K562 (cell line): Measurements from ENCODE around the gene IKZF4. TPM values are rescaled to one million over a fixed set of nuclear protein-coding genes. Genes with fewer than 3 reads are reported as not detected.

ENCODE experiments used
- AFF4 ChIP-seq: sonication (generic); formaldehyde crosslinking; IDR thresholded peaks from 2 replicates; pipeline ENCODE4 v1.8.0; 2023; ENCODE audit warnings: mild to moderate bottlenecking, missing genetic modification reagents
- ARNT ChIP-seq, 2 experiments: fragments of 450-650 bp; IDR thresholded peaks; 2 replicates each; pipeline ENCODE4 v1.6.1; 2016; ENCODE audit warnings: mild to moderate bottlenecking in 1 of 2
- BRF2 ChIP-seq: IDR thresholded peaks from 3 replicates; pipeline ENCODE4 v1.6.1; 2011; ENCODE audit warnings: borderline replicate concordance, mild to moderate bottlenecking; ENCODE audit not compliant: insufficient read length, insufficient read depth
- CXXC5 ChIP-seq: fragments of 250-450 bp; sonication (Bioruptor Pico); IDR thresholded peaks from 2 replicates; pipeline ENCODE4 v1.8.0; 2022; ENCODE audit warnings: inconsistent platforms, mild to moderate bottlenecking, moderate library complexity
- E2F6 ChIP-seq, 2 experiments: IDR thresholded peaks; 2 replicates each; pipeline ENCODE4 v1.6.1; 2011; ENCODE audit warnings: borderline replicate concordance in 1 of 2, control low read depth in 1 of 2, low read depth in 1 of 2, low read length in 1 of 2, mild to moderate bottlenecking in 1 of 2, mixed read lengths in 1 of 2, moderate library complexity in 1 of 2; ENCODE audit not compliant: insufficient read depth in 1 of 2, insufficient read length in 1 of 2, poor library complexity in 1 of 2, severe bottlenecking in 1 of 2; ENCODE audit errors: extremely low read depth in 1 of 2
- ESRRA ChIP-seq: fragments of 450-650 bp; IDR thresholded peaks from 2 replicates; pipeline ENCODE4 v1.6.1; 2014; ENCODE audit warnings: low read depth, mild to moderate bottlenecking, moderate library complexity, borderline replicate concordance
- MAX ChIP-seq: sonication (generic); formaldehyde crosslinking; IDR thresholded peaks from 2 replicates; pipeline ENCODE4 v1.9.0; 2022; ENCODE audit warnings: mild to moderate bottlenecking, missing genetic modification reagents
- PRMT5 ChIP-seq: sonication (generic); formaldehyde crosslinking; IDR thresholded peaks from 2 replicates; pipeline ENCODE4 v1.5.0; 2020; ENCODE audit warnings: missing genetic modification reagents
- PYGO2 ChIP-seq: fragments of 450-650 bp; IDR thresholded peaks from 2 replicates; pipeline ENCODE4 v1.6.1; 2016; ENCODE audit warnings: mild to moderate bottlenecking, missing genetic modification characterization, moderate library complexity, missing compliant biosample characterization
- RNF219 ChIP-seq: fragments of 250-450 bp; sonication (Bioruptor Pico); IDR thresholded peaks from 2 replicates; pipeline ENCODE4 v1.5.0; 2022; ENCODE audit warnings: mild to moderate bottlenecking
- SRSF7 ChIP-seq: fragments of 200-400 bp; formaldehyde crosslinking; optimal IDR thresholded peaks from 2 replicates; pipeline ENCODE3; 2017; ENCODE audit warnings: mild to moderate bottlenecking, low read depth, low read length
- TRIM24 ChIP-seq, 2 experiments: fragments of 450-650 bp; IDR thresholded peaks; 2 replicates each; pipeline ENCODE4 v1.6.1; 2016
- ZBTB2 ChIP-seq: fragments of 450-650 bp; IDR thresholded peaks from 2 replicates; pipeline ENCODE4 v1.6.1; 2016; ENCODE audit warnings: antibody characterized with exemption
- ZNF197 ChIP-seq: fragments of 200-800 bp; sonication (Bioruptor generic); IDR thresholded peaks from 2 replicates; pipeline ENCODE4 v1.6.1; 2016; ENCODE audit warnings: low read depth, missing genetic modification characterization, missing compliant biosample characterization
- ZNF707 ChIP-seq: fragments of 250-450 bp; sonication (Bioruptor Pico); conservative IDR thresholded peaks from 2 replicates; pipeline ENCODE4 v1.8.0; 2022; ENCODE audit warnings: inconsistent platforms, mild to moderate bottlenecking, moderate library complexity
- ZZZ3 ChIP-seq: fragments of 450-650 bp; IDR thresholded peaks from 2 replicates; pipeline ENCODE4 v1.6.1; 2016; ENCODE audit warnings: antibody characterized with exemption, mild to moderate bottlenecking, moderate library complexity
- polyA plus RNA-seq, 8 experiments: library from polyadenylated mRNA; depleted of rRNA in 4 of 8; stranded (reverse) in 5 of 8; unstranded in 3 of 8; fragments of >200 nt; fragmentation: Nextera tagmentation in 2 of 8; fragmentation: Illumina TruSeq in 1 of 8; extraction: Ambion mirVana in 2 of 8; extraction: Trizol in 1 of 8; gene quantifications; 2 replicates each; pipeline versions ENCODE4 v1.2.1 to v1.2.3, GENCODE V29; 2011 to 2014; ENCODE audit warnings: inconsistent platforms in 1 of 8, missing spikeins in 1 of 8
- total RNA-seq, 7 experiments: library from RNA; depleted of rRNA in 6 of 7; stranded (reverse); fragments of >200 nt in 6 of 7; fragmentation: Illumina TruSeq in 2 of 7; extraction: Trizol in 2 of 7; gene quantifications; 2 replicates each; pipeline versions ENCODE4 v1.2.1 to v1.2.3, GENCODE V29; 2011 to 2021; ENCODE audit warnings: low replicate concordance in 1 of 7

The IKZF4 gene
- total and polyA plus RNA-seq, 9 of the 15 experiments (the other 6 are each of a cell fraction or from before 2014, with no cell fraction given) = 1.9 to 16.3 (median 3.6) TPM

GRCh38 chr12:56078931-56079722, 58.3 kb downstream of the IKZF4 start (continued):
- TF ChIP-seq AFF4 (CRISPR knock-in tag) (0 out of 2 replicates have a peak, but pooled peaks have one; percentile 16), ESRRA (no peak), PYGO2 (tag) (no peak), SRSF7 (no peak), TRIM24 (IDR thresholded peaks at IDR 0.05) (no peak), MAX (CRISPR knock-in tag) (no peak), BRF2 (no peak), ZNF707 (CRISPR knock-in tag) (no peak), ZBTB2 (no peak; the same call in 1 of the 2 replicates), ZZZ3 (no peak), PRMT5 (CRISPR knock-in tag) (no peak), RNF219 (no peak), E2F6 (IDR thresholded peaks at IDR 0.05; ENCODE audit: borderline replicate concordance in 1 of 2, extremely low read depth in 1 of 2, insufficient read depth in 1 of 2, insufficient read length in 1 of 2, low read depth in 1 of 2, low read length in 1 of 2, poor library complexity in 1 of 2, severe bottlenecking in 1 of 2) (peak in 1 of 2 experiments; percentile 39), ZNF197 (CRISPR knock-in tag) (no peak), CXXC5 (CRISPR knock-in tag) (peak; percentile 5), ARNT (IDR thresholded peaks at IDR 0.05) (no peak)
